Naive B cell (primary cell): ENCODE results near the gene ZNF488. TPM values are rescaled to one million over a fixed set of nuclear protein-coding genes. Genes with fewer than 3 reads are reported as not detected.
A peak's percentile ranks its signal among the peaks of the same experiment; 100 is the strongest.

ENCODE experiments used
- ATAC-seq, 2 donors: fragments of 150-1000 bp; cut with Tn5 transposase; 2 replicates each; pipeline ENCODE4 v1.10.0; 2021; ENCODE audit warnings: low read depth in 2 of 2, mild to moderate bottlenecking in 2 of 2, moderate library complexity in 2 of 2
- DNase-seq: peaks from one replicate; pipeline ENCODE4 v3.0.0; 2022
- H3K27ac Mint-ChIP-seq, 6 donors: one replicate each; pipeline ENCODE4 v1.8.0; 2020 to 2022; ENCODE audit warnings: mild to moderate bottlenecking in 6 of 6, mixed read lengths in 6 of 6, moderate library complexity in 5 of 6, inconsistent platforms in 2 of 6
- H3K27me3 Mint-ChIP-seq, 3 donors: one replicate each; pipeline ENCODE4 v1.8.0; 2021 to 2022; ENCODE audit warnings: mixed read lengths in 3 of 3, mild to moderate bottlenecking in 1 of 3
- H3K36me3 Mint-ChIP-seq, 2 donors: one replicate each; pipeline ENCODE4 v1.8.0; 2020 to 2022; ENCODE audit warnings: mixed read lengths in 2 of 2, inconsistent platforms in 1 of 2, mild to moderate bottlenecking in 1 of 2
- H3K4me1 Mint-ChIP-seq, 3 donors: one replicate each; pipeline ENCODE4 v1.8.0; 2020 to 2022; ENCODE audit warnings: mixed read lengths in 3 of 3, inconsistent platforms in 1 of 3, mild to moderate bottlenecking in 1 of 3, moderate library complexity in 1 of 3
- H3K4me3 Mint-ChIP-seq, 8 donors: one replicate each; pipeline ENCODE4 v1.8.0; 2020 to 2022; ENCODE audit warnings: mild to moderate bottlenecking in 8 of 8, mixed read lengths in 8 of 8, moderate library complexity in 8 of 8, inconsistent platforms in 2 of 8
- H3K9me3 Mint-ChIP-seq, 7 donors: one replicate each; pipeline ENCODE4 v1.8.0; 2020 to 2022; ENCODE audit warnings: mixed read lengths in 7 of 7, mild to moderate bottlenecking in 5 of 7, inconsistent platforms in 2 of 7, moderate library complexity in 1 of 7
- polyA plus RNA-seq, 6 donors: library from polyadenylated mRNA; unstranded; fragments of 300-500 nt; fragmentation: Illumina TruSeq; gene quantifications; one replicate each; pipeline ENCODE4 v1.2.3, GENCODE V29; 2021; ENCODE audit warnings: low read depth in 6 of 6

Gene ZNF488
- polyA plus RNA-seq, 6 donors from 2014 or later, result not detected

DNA sequence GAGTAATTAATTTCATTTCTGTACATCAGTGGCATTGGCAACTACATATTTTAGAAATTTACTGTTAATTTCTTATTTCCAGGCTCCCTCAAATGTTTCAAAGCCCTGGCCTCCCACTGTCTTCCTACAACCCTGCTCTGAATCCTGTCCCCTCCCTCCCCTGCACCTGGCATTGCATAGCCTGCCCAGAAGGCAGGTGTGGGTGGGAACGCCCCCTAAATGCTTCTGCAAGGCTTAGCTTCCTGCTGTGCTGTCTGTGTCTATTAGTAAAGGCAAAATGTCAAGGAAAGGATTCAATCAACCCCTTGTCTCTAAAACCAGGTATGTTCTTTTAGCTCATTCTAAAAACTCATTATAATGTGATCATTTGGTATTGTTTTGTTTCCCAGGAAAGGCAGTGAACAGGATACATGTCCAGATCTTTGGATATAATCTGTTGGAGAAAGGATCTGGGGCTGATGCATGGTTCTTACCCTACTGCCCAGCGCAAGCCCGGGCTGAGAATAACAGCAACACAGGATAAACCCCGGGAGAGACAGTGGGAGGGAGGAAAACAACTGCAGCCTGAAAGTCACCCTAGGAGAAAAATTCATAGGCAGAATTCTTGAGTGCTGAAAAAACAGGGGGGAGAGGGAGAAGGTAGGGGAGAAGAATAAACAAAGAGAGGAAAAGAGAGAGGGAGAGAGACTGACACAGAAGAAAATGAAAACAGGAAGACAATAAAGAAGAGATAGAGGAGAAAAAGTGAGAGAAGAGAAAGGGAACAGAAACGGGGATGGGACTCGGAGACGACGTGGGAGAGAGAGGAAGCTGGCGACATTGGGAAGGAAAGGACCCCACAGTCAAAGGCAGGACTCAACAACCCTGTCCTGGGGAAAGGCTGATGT lies 589 bp downstream of the ZNF488 start:
- ATAC-seq (no peak), DNase-seq (no peak)
- Mint-ChIP-seq H3K27ac (peak overlapping the region in 3 of 6 donors; percentile 1 to 66 (median 4)), H3K27me3 (peaks cover 49 to 69% (median 65%) of the 10 kb centered on the region in 3 donors), H3K4me3 (peak overlapping the region; percentile 79 to 91 (median 88)), H3K36me3 (no peaks in the 10 kb centered on the region), H3K9me3 (peaks cover 0 to 14% (median 7%) of the 10 kb centered on the region in 7 donors), H3K4me1 (peaks cover 12 to 14% (median 13%) of the 10 kb centered on the region in 3 donors)

- peak overlapping the region in 1 of 6 donors; percentile 1 for H3K27ac Mint-ChIP-seq
- peaks cover 13 to 18% (median 14%) of the 10 kb centered on the region in 3 donors for H3K4me1 Mint-ChIP-seq
- H3K27me3 Mint-ChIP-seq, result peaks cover 58 to 72% (median 71%) of the 10 kb centered on the region in 3 donors
- no peaks in the 10 kb centered on the region for H3K36me3 Mint-ChIP-seq
- H3K4me3 Mint-ChIP-seq, result no peak overlapping the region
- peaks cover 0 to 4% (median 0%) of the 10 kb centered on the region in 7 donors for H3K9me3 Mint-ChIP-seq
- ATAC-seq, result no peak
- no peak for DNase-seq
Observed at GRCh38 chr10:47381427-47382379, 2.4 kb downstream of the ZNF488 start.

GRCh38 chr10:47381103-47381395 lies 3.0 kb downstream of the ZNF488 start:
- DNase-seq (no peak), ATAC-seq (no peak)
- peaks cover 13 to 20% (median 14%) of the 10 kb centered on the region in 3 donors for H3K4me1 Mint-ChIP-seq
- peaks cover 0 to 4% (median 0%) of the 10 kb centered on the region in 7 donors for H3K9me3 Mint-ChIP-seq
- H3K36me3 Mint-ChIP-seq, result no peaks in the 10 kb centered on the region
- H3K4me3 Mint-ChIP-seq, result peak overlapping the region in 1 of 8 donors; percentile 26
- no peak overlapping the region for H3K27ac Mint-ChIP-seq
- peaks cover 60 to 77% (median 77%) of the 10 kb centered on the region in 3 donors for H3K27me3 Mint-ChIP-seq

- Mint-ChIP-seq H3K4me1 (peaks cover 13 to 20% (median 14%) of the 10 kb centered on the region in 3 donors), H3K36me3 (no peaks in the 10 kb centered on the region), H3K27me3 (peaks cover 62 to 79% (median 78%) of the 10 kb centered on the region in 3 donors), H3K9me3 (peaks cover 0 to 2% (median 0%) of the 10 kb centered on the region in 7 donors), H3K4me3 (peak overlapping the region in 2 of 8 donors; percentile 0 to 26), H3K27ac (no peak overlapping the region)
- DNase-seq (no peak), ATAC-seq (no peak)
Observed at GRCh38 chr10:47380341-47381102, 3.6 kb downstream of the ZNF488 start.

- H3K36me3 Mint-ChIP-seq, result no peaks in the 10 kb centered on the region
- DNase-seq, result no peak
- peak overlapping the region in 1 of 8 donors; percentile 26 for H3K4me3 Mint-ChIP-seq
- H3K27ac Mint-ChIP-seq, result no peak overlapping the region
- peaks cover 12 to 19% (median 12%) of the 10 kb centered on the region in 3 donors for H3K4me1 Mint-ChIP-seq
- H3K9me3 Mint-ChIP-seq, result no peaks in the 10 kb centered on the region
- ATAC-seq, result no peak
- H3K27me3 Mint-ChIP-seq, result peaks cover 58 to 77% (median 75%) of the 10 kb centered on the region in 3 donors
Observed at GRCh38 chr10:47379901-47380300, 4.2 kb downstream of the ZNF488 start.

DNA sequence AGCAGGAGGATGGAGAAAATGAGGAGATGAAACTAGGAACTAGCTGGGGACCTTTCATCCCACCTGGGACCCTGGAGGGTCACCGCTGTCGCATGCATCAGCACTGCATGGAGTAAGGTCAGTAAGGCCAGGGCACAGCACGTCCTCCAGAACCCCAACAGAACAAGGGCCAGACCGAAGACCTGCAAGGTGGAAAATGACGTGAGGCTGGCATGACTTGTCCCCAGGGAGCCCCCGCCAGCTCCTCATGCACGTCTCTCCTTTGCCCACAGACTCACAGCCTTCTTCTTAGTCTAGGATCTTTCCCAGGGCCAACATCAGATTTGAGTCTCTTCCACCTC lies 4.7 kb downstream of the ZNF488 start:
- Mint-ChIP-seq H3K27ac (no peak overlapping the region), H3K27me3 (peaks cover 56 to 75% (median 74%) of the 10 kb centered on the region in 3 donors), H3K4me1 (peaks cover 8 to 16% (median 9%) of the 10 kb centered on the region in 3 donors), H3K36me3 (no peaks in the 10 kb centered on the region), H3K4me3 (peak overlapping the region in 1 of 8 donors; percentile 26), H3K9me3 (no peaks in the 10 kb centered on the region)
- ATAC-seq (no peak), DNase-seq (no peak)

DNA sequence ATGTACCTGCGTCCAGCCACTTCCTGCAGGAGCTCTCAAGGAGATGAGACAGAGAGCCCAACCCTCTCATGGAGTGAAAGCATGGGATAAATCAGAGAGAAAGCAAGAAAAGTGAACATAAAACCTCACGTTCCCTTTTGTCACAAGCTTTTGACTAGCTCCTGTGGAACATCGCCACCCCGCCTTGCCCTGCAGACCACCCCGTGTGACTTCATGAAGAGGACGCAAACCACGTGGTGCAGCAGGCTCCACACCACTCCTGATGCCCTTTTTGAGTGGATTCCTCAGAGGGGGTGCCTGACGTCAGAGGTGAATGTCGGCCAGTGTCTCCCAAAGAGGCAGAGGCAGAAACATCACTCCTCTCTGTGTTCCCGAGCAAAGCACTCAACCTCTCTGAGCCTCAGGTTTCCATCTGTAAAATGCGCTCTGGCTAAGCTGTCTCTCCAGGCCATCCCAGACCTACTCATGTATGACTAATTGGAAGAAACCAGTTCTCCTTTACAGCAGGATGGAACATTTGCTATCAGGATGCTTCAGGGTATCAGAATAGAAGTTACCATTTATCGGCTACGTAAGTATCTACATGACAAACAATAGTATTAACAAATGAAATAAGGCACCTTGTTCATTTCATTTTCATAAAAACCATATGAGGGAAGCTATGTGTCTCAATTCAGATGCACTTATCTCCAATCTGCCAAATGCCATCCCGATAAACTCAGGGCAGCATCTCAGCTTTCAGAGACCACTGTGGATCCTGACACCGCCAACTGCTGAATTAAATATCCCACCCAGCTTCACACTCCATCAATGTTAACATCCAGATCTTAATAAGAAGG lies 5.3 kb downstream of the ZNF488 start:
- Mint-ChIP-seq H3K4me1 (peaks cover 5 to 14% (median 7%) of the 10 kb centered on the region in 3 donors), H3K27me3 (peaks cover 53 to 71% (median 71%) of the 10 kb centered on the region in 3 donors), H3K4me3 (no peak overlapping the region), H3K36me3 (no peaks in the 10 kb centered on the region), H3K27ac (no peak overlapping the region), H3K9me3 (no peaks in the 10 kb centered on the region)
- no peak for DNase-seq
- ATAC-seq, result no peak

DNA sequence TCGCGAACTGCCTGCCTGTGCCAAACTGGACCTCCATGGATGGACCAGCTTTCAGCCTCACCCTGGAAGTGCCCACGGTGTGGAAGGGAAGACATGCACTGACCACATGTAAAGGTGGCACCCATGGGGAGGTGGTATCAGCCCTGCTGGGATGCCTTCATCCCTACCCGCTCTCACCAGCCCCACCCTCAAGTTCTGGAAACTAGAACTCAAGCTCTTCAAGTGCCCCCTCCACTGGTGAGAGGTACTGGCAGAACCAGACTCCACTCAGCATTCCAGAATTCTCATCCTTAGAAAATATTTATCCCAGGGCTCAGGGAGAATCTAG lies 5.9 kb downstream of the ZNF488 start:
- Mint-ChIP-seq H3K4me3 (no peak overlapping the region), H3K27ac (peak overlapping the region in 2 of 6 donors; percentile 46 to 92)
- ATAC-seq, result no peak

GRCh38 chr10:47376522-47377220 lies 7.4 kb downstream of the ZNF488 start:
- H3K36me3 Mint-ChIP-seq, result no peaks in the 10 kb centered on the region
- peak overlapping the region in 1 of 6 donors; percentile 45 for H3K27ac Mint-ChIP-seq
- no peak overlapping the region for H3K4me3 Mint-ChIP-seq
- H3K4me1 Mint-ChIP-seq, result peaks cover 0 to 8% (median 0%) of the 10 kb centered on the region in 3 donors
- DNase-seq (no peak), ATAC-seq (no peak)
- H3K27me3 Mint-ChIP-seq, result peaks cover 41 to 57% (median 55%) of the 10 kb centered on the region in 3 donors
- no peaks in the 10 kb centered on the region for H3K9me3 Mint-ChIP-seq

More for the DNA sequence above, 5.9 kb downstream of the ZNF488 start:
- Mint-ChIP-seq H3K4me1 (peaks cover 0 to 8% (median under 1%) of the 10 kb centered on the region in 3 donors), H3K27me3 (peaks cover 47 to 64% (median 64%) of the 10 kb centered on the region in 3 donors), H3K36me3 (no peaks in the 10 kb centered on the region), H3K9me3 (no peaks in the 10 kb centered on the region)
- no peak for DNase-seq

DNA sequence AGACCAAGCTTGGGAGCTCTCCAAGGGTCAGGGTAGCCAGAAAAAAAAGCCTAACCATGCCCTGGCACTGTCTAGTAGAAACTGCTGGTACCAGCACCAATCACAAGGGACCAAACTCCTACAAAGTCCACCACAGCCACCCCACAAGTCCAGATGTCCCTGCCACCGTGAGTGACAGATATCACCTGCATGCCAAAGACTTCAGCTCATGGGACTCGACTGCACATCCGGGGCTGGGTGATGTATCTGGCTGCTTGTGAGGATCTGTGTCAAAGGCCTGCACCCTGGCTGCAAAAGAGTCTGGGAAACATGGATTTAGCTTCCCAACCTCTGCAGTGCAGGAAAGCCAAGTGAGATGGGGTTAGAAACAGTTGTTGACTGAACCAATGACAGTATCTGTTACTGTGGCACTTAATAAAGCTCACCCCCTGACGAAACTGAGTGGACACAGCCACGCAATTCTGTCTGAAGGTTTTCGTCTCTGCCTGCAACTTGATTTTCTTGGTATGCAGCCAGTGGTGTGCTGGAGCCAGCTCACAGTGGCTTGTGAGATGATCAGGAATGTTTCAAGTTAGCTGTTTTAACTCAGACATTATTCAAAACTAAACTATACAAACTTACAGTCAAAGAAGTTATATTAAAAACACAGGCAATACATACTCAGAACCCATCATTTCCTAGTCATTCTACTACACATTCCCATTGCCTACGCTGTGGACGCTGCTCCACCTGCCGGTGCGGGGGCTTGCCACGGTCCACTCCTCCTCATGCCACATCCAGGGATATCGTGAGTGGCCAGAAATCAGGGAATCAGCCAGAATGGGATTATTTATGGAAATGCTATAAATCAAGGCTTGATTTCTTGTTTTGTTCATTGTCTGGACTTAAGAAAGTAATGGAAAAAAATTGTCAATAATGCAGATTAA lies 9.2 kb downstream of the ZNF488 start:
- H3K36me3 Mint-ChIP-seq, result no peaks in the 10 kb centered on the region
- H3K27me3 Mint-ChIP-seq, result peaks cover 29 to 39% (median 37%) of the 10 kb centered on the region in 3 donors
- H3K27ac Mint-ChIP-seq, result peak overlapping the region in 1 of 6 donors; percentile 15
- no peak for ATAC-seq
- no peak overlapping the region for H3K4me3 Mint-ChIP-seq
- no peaks in the 10 kb centered on the region for H3K9me3 Mint-ChIP-seq
- H3K4me1 Mint-ChIP-seq, result peaks cover 0 to 8% (median 0%) of the 10 kb centered on the region in 3 donors
- no peak for DNase-seq

DNA sequence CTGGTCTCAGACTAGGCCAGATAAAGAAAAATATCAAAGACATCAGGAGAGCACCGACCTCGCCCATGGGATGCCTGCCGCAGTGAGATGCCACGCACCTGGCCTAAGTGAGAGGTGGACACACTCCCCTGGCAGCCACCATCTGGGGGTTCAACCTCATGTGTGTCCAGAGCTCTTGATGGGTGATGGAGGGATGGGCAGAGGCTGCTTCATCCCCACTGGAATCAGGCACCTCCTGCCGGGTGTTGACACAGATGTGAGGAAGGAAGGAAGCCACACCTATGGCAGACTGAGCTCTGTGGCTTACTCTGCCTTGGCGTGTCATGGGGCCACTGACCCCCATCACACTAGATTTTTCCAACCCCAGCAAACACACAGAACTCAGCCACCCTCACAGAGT lies 11.4 kb downstream of the ZNF488 start:
- Mint-ChIP-seq H3K36me3 (no peaks in the 10 kb centered on the region), H3K4me1 (peaks cover 0 to 7% (median 0%) of the 10 kb centered on the region in 3 donors), H3K4me3 (no peak overlapping the region), H3K27ac (no peak overlapping the region), H3K27me3 (peaks cover 16 to 24% (median 23%) of the 10 kb centered on the region in 3 donors), H3K9me3 (no peaks in the 10 kb centered on the region)
- ATAC-seq (no peak), DNase-seq (no peak)
